Renal cortical epithelial cell (primary cell): Measurements from ENCODE around the gene SLC22A4. TPM values are rescaled to one million over a fixed set of nuclear protein-coding genes. Genes with fewer than 3 reads are reported as not detected.

Experiments
- DNase-seq: peaks from one replicate; pipeline ENCODE4 v3.0.0-alpha.2; 2011; ENCODE audit warnings: low read depth
- total RNA-seq: library from RNA; depleted of rRNA; stranded (reverse); fragments of >200 nt; gene quantifications from 2 replicates; pipeline ENCODE4 v1.2.3, GENCODE V29; 2014

Gene SLC22A4
- total RNA-seq = 1.6 and 8.9 TPM in 2 replicates

GRCh38 chr5:132293992-132294727 lies at the start of gene SLC22A4:
SLC22A4 (plus strand) TSS chr5:132294394; CDS start chr5:132294617, 223 bp downstream.
- peak; percentile 74 for DNase-seq

DNA sequence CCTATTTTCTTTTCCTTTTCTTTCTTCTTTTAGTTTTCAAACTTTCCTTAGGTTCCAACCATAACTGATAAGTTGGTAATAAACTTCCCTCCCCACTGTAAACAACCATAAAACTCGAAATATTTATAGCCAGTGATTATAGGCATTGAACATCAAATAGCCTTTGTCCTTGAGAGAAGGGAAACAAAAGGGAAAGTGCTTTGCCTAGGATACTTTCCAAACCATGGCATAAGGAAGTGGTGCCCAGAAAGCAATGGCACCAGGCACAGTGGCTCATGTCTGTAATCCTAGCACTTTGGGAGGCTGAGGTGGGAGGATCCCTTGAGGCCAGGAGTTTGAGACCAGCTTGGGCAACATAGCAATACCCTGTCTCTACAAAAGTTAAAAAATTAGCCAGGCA lies 48.6 kb upstream of the SLC22A4 start:
- no peak for DNase-seq

- no peak for DNase-seq
Measured at GRCh38 chr5:132246806-132247205, 47.4 kb upstream of the SLC22A4 start.

DNA sequence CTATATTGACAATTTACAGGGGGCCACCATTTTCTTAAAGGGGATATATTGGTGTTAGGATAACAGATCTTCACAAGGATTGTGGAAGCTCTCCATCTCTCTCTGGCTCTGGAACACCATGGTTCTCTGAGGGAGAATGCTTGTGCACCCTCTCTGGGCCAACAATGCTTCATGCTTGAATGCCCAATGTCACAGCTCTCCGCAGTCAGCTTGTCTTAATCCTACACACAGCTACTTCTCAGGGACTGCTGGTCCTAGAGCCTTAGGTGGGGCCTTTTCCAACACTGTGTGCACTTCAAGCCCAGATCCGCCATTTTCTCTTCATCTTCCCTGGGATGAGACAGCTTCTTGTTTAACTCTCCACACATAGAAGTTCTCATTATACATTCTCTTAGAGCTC lies 43.6 kb upstream of the SLC22A4 start:
- DNase-seq = no peak

DNA sequence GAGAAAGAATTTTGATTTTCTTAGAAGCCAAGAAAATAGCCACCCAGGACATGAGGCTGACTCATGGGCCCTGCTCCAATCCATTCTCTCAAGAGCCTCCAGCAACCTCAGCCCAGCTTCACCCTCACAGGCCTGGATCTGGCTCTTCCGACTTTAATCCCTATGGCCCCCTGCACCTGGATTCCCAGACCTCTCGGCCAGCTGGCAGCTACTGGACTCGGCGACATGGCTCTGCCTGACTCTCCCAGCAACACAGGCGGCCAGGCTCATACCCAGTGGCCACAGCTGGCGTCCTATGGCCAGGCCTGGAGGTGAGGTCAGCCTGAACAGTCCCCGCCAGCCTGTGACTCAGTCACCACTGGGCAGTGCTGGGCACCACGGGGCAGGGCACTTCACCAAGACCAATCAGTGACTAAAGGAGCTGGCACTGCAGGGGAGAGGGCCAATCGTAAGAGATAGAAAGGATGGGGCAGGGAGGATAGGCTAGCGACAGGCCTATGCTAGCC lies 42.9 kb upstream of the SLC22A4 start:
- peak; percentile 47 for DNase-seq

GRCh38 chr5:132253008-132253441 lies 41.2 kb upstream of the SLC22A4 start:
- DNase-seq = no peak

DNA sequence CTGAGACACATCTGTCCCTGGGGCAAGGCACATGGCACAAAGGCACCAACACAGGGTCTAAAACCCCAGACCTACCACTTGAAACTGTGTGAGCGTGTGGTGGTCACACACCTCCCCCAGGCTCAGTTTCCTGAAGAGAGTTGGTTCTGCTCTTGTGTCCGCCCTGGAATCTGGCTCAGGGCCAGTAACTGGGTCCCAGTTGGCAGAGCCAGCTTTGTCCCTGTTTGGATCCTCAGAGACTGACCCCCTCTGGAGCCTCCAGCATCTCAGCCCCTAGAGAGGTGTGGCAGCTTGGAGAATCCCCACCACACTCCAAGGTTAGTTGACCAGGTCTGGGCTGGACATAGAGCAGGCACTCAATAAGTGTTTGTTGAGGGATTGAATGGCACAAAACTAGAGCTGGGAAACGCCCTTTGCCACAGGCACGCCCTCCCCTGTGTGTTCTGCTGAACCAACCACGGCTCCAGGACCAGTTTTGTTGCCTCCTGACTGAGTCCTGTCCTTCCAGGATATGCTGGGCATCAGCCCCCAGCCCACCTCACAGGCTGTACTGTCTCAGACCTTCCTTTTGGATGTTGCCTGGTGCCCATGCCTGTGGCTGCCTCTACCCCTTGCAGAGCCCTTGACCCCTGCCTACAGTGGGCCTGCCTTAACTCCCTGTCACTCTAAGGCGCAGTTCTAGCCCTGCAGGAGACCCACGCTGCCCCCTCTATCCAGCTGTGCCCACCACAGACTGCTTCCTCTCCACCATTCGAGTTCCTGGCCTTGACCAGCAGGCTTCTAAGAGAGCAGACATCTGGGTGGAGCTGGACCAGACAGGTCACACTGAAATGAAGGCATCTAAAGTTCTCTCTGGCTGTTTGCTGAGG lies 40.5 kb upstream of the SLC22A4 start:
- no peak for DNase-seq

DNA sequence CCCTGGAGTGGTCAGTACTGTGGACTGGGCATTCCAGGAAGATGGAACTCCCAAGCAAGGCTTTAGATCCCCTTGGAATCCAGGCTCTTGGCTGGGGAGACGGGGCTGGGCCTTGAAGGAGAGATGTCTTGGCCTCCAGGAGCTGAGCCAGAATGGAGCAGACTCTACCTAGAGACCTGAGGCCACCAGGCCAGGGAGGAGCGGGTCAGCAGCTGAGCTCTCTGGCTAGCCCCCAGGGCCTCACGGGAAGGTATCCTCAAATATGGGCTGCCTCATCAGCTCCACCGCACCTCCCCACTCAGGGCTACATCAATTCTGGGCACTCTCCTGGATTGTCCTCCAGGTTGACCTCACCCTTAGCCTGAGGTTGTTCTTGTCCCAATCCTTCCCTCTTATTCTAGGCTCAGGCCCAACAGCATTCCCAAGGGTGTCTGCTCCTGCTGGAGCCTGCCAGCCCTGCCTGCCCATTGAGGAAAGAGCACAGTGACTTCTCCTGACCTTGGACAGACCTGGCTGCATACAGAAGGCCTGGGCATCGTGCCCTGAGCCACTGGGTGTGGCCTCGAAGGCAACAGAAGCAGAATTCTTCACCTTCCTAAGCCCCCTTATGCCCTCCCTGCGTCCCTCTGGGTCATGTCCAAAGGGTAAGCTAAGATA lies 39.7 kb upstream of the SLC22A4 start:
- DNase-seq = peak; percentile 38

GRCh38 chr5:132256086-132256782 lies 38.0 kb upstream of the SLC22A4 start:
- DNase-seq = no peak

DNA sequence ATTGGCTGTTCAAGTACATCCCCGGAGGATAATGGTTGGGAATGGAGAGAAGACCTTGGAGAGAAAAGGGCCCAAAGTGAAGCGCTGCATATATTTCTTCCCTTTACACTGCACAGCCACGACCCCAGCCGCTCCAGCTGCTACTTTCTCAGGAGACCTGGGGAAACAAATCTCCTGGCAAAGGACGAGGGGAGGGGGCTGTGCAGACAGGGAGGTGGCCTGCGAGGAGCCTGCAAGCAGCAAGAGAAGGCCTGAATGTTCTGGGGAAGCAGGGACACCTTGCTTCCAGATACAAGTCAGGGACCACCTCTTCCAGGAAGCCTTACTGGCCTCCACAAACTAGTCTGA lies 37.4 kb upstream of the SLC22A4 start:
- DNase-seq = no peak

DNA sequence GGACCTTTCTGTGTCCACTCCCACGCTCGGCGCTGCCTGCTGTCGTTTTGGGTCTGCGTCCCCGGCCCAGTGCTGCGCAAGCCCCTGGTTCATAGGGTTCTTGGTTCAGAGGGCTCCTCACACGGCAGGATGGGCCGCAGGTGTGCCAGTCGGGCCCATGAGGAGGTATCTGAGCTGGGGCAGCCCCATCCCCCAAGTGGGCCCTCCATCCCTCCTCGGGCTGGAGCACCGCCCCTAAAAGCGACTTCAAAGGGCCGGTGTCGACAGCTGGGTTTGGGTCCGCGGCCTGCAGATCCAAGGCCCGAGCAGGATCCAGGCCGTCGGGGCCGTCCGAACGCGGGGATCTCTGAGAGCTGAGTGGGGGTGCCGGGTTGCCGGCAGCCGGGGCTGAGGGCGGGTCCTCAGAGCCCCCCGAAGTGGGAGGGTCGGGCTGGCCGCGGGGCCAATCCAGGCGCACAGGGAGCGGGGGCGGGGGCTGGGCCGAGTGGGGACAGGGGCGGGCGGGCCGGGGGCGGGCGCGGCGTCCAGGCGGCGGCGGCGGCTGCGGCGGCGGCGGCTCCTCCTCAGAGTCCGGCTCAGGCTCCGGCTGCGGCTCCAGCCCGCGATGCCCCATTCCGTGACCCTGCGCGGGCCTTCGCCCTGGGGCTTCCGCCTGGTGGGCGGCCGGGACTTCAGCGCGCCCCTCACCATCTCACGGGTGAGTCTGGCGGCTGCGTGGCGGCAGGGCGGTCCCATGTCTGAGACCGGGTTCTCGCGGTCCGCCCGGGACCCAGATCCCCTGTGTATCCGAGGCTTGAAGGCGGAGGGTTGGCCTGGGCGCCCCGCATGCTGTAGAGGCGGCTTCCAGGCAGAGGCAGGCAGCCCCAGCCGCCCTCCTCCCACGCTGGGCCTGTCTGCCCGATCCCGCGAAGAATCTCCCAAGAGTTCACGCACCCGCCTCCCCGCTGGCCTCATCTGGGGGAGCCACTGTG lies 36.8 kb upstream of the SLC22A4 start, which contains the start of gene PDLIM4:
Gene PDLIM4, plus strand, starts transcription at position 566 of the 971 bp plus-strand sequence. Its CDS starts 39 bp downstream, at position 605.
- no peak for DNase-seq

DNA sequence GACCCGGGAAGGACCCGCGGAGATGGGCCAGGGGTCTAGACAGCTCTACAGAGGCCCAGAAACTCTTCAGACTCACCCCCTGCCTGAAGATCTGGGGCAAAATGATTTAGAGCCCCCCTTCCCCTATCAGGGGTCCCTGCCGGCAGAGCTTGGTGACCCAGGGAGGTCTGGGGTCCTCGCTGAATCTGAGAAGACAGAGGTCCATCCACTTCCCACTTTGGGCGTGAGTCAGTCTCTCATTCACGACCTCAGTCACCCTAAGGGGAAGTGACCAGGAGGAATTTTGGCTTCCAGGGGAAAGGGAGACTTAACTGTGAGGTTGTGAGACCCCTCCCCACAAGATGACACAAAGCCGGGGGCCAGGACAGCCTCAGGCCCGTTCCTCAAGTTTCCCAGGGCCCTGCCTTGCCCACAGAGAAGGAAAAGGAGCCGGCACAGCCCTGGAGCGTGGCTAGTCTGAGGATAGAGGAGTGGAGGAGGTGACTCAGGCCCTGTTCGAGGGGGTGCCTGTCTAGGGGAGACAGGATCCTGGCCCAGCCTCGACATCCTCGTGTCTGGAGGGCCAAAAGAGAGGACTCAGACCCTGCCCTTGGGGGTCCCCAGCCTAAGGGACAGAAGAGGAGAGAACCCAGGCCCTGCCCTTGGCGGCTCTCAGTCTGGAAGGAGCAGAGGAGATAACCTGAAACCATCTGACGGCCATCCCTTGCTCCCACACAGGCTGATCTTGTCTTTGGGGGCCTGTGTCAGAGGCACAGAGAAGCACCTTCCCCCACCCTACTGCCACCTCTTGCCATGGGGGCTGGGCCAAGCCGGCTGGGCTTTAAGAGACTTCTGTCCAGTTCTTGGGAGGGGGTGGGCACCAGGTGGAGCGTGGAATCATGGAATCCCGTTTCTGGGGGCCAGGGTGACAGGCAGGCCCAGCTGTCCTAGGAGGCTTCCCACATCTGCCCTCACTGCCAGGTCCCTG lies 35.8 kb upstream of the SLC22A4 start:
- DNase-seq = no peak

DNA sequence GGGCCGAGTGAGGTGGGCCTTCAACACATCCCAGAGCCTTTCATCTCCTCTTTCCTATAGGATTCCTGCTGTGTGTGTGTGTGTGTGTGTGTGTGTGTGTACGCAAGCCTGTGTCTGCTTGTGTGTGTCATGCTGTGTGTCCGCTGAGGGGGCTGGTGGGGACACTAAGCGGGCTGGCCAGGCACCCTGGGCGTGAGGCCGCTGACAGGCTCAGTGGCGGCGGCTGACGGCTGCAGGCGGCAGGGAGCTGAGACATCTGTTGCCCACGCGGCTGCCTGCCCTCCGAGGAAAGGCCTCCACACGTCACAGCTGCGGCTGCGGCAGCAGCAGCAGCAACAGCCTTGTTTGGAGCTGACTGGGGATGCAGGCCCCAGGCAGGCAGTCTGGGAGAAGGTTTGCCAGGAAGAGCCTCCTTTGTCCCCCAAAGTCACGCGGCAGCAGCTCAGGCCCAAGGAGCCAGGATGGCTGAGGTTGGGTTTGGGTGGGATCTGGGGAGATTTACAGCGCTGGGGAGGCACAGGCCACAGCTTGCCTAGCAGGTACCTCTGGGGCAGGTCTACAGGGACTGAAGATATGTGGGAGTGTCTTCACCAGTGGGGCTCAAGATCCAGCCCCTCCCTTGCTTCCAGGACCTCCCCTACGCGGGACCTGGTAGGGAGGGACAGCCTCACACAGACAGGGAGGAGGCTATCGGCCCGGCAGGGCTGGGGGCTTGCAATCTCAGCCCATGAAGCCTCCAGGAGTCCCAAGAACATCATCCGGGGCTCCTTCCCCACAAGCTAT lies 34.9 kb upstream of the SLC22A4 start:
- DNase-seq = no peak

DNA sequence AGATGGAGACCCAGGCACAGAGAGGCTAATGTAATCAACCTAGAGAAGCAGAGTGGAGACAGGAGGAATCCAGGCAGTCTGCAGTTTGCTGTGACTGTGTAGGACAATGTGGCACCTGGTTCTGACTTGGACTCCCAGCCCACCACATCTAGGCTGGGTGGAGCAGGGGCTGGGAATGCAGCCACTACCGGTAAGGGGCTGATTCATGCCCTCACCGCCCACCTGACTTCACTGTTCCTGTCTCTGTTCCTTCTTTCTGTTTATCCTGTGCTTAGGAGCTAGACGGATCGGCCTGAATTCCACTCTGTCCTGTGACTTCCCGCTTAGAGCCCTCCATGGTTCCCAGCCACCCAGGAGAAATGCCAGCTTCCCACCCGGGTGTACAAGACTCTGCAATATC lies 34.1 kb upstream of the SLC22A4 start:
- DNase-seq = peak; percentile 79

- DNase-seq = peak; percentile 97
Measured at GRCh38 chr5:132260714-132261551, 33.3 kb upstream of the SLC22A4 start.

GRCh38 chr5:132261881-132262845 lies 32.0 kb upstream of the SLC22A4 start:
- DNase-seq = no peak
